ENCODE results near the gene PTPRT.
"Not testable (repeated sequence)": the region's sequence is repeated elsewhere in the genome, so short reads cannot be mapped to it uniquely, and the experiment has no call there.

The PTPRT gene

GRCh38 chr20:42260184-42260583 is 929.5 kb downstream of the PTPRT start:
- no peak overlapping the region for H3K9ac ChIP-seq (ENCODE audit: low read depth, low read length)
- no peaks in the 10 kb centered on the region for H3K36me3 ChIP-seq (ENCODE audit: insufficient read depth, low read length)
- no peaks in the 10 kb centered on the region for H3K4me1 ChIP-seq (ENCODE audit: insufficient read depth, low read length)
- no peaks in the 10 kb centered on the region for H3K9me3 ChIP-seq (ENCODE audit: control insufficient read depth, insufficient read depth, low read length)

GRCh38 chr20:42259389-42259788 is 930.3 kb downstream of the PTPRT start:
- Histone ChIP-seq H3K36me3 (ENCODE audit: insufficient read depth, low read length) (no peaks in the 10 kb centered on the region), H3K9me3 (ENCODE audit: control insufficient read depth, insufficient read depth, low read length) (no peaks in the 10 kb centered on the region), H3K4me1 (ENCODE audit: insufficient read depth, low read length) (no peaks in the 10 kb centered on the region), H3K9ac (ENCODE audit: low read depth, low read length) (no peak overlapping the region)

- Histone ChIP-seq H3K4me1 (ENCODE audit: insufficient read depth, low read length) (no peaks in the 10 kb centered on the region), H3K9ac (ENCODE audit: low read depth, low read length) (no peak overlapping the region), H3K9me3 (ENCODE audit: control insufficient read depth, insufficient read depth, low read length) (no peaks in the 10 kb centered on the region), H3K36me3 (ENCODE audit: insufficient read depth, low read length) (no peaks in the 10 kb centered on the region)
These were observed 931.0 kb downstream of the PTPRT start for GRCh38 chr20:42258564-42259302.

DNA sequence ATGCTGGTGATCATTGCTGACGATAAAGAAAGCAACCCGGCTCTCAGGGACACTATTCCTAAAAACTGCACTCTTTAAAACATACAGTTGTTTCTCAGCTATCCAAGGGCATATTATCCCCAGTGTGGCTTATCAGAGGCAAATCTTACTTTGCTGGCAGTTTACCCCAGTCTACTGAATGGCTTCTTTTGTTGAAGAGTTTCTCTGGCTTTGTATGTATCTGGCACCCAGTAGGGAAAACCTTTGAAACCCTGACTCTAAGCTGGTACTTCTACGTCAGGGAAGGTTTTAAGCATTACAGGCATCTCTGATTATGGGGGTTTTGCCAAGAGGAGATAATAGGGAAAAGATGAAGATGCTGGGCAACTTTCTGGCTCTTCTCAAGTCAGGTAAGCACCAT is 933.9 kb downstream of the PTPRT start:
- H3K9ac ChIP-seq (ENCODE audit: low read depth, low read length): no peak overlapping the region

DNA sequence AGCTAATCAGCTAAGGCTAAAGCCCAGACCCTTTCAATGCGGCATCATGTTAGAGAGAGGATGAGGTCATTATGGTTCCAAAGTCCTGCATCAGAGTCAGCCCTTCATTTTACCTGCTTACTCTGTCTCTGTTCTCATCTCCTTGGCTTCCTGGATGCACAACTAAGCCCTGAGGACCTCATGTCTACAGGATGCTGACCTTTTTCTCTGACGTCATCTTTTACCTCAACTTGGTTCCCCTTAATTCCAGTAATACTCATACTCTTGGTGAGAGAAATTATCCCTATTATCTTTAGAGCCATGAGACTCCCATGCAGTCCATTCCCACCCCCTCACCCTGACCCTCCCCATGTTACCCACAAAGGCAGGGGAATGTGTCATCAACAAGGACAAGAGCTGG is 935.0 kb downstream of the PTPRT start:
- Histone ChIP-seq H3K36me3 (ENCODE audit: insufficient read depth, low read length) (no peaks in the 10 kb centered on the region), H3K4me1 (ENCODE audit: insufficient read depth, low read length) (no peaks in the 10 kb centered on the region), H3K9me3 (ENCODE audit: control insufficient read depth, insufficient read depth, low read length) (no peaks in the 10 kb centered on the region), H3K9ac (ENCODE audit: low read depth, low read length) (no peak overlapping the region)

More for the DNA sequence above, 933.9 kb downstream of the PTPRT start:
- Histone ChIP-seq H3K4me1 (ENCODE audit: insufficient read depth, low read length) (no peaks in the 10 kb centered on the region), H3K9me3 (ENCODE audit: control insufficient read depth, insufficient read depth, low read length) (no peaks in the 10 kb centered on the region), H3K36me3 (ENCODE audit: insufficient read depth, low read length) (no peaks in the 10 kb centered on the region)

- no peaks in the 10 kb centered on the region for H3K4me1 ChIP-seq (ENCODE audit: insufficient read depth, low read length)
- H3K36me3 ChIP-seq (ENCODE audit: insufficient read depth, low read length): no peaks in the 10 kb centered on the region
- H3K9ac ChIP-seq (ENCODE audit: low read depth, low read length): no peak overlapping the region
- H3K9me3 ChIP-seq (ENCODE audit: control insufficient read depth, insufficient read depth, low read length): no peaks in the 10 kb centered on the region
These were observed 937.6 kb downstream of the PTPRT start for GRCh38 chr20:42252116-42252515.

DNA sequence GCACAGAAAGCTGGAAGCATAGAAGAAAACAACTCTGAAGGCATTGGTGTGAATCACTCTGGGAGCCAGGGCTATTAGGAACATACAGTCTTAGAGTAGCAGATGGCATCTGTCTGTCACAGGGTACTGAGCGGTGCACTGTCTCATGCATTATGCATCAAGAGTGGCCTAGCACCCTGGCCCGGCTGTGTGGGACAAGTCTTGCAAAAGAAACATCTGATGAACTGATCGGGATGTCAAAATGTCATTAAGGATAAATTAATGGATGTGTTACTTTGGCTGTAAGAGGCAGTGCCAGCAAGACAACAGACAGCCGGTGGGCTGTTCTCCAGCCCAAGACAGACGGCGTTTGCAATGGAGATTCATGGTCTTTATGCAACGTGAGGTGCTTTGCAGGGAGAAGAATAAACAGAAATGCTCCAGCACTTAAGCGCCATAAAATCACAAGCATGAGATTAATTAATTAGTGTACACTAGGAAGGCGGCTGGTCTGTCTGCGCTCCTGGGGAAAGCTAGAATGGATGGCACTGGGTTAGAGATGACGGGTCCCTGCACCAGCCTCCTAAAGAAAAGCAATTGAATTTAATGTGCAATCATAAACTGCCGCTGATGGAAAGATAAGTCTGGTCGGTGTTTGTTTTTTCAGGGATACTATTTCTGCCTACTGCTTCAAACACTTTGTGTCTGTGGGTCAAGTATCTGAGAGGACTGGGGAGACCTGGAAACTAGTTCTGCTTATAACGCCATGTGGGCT is 970.9 kb downstream of the PTPRT start:
- no peaks in the 10 kb centered on the region for H3K4me1 ChIP-seq (ENCODE audit: insufficient read depth, low read length)
- H3K36me3 ChIP-seq (ENCODE audit: insufficient read depth, low read length): no peaks in the 10 kb centered on the region
- no peaks in the 10 kb centered on the region for H3K9me3 ChIP-seq (ENCODE audit: control insufficient read depth, insufficient read depth, low read length)
- H3K9ac ChIP-seq (ENCODE audit: low read depth, low read length): no peak overlapping the region

DNA sequence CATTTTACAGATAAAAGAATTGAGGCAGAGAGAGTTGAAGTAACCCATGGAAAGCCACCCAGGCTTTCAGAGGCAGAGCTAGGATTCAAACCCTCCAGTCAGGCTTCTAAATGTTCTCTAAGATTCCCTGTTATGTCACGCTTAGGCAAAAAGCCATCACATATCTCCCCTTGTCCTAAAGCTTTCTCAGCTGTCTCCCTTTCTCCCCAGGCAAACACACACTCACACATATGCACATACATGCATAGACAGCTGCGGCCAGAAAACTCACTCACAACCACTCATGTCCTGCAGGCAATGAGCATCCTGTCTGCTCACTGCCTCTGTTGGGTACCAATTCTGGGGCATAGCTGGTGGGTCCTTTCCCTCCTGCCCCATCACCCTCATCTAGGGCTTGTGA is 975.6 kb downstream of the PTPRT start:
- no peaks in the 10 kb centered on the region for H3K4me1 ChIP-seq (ENCODE audit: insufficient read depth, low read length)
- no peaks in the 10 kb centered on the region for H3K36me3 ChIP-seq (ENCODE audit: insufficient read depth, low read length)
- H3K9ac ChIP-seq (ENCODE audit: low read depth, low read length): no peak overlapping the region
- no peaks in the 10 kb centered on the region for H3K9me3 ChIP-seq (ENCODE audit: control insufficient read depth, insufficient read depth, low read length)

GRCh38 chr20:42212391-42212790 is 977.3 kb downstream of the PTPRT start:
- Histone ChIP-seq H3K9me3 (ENCODE audit: control insufficient read depth, insufficient read depth, low read length) (no peaks in the 10 kb centered on the region), H3K36me3 (ENCODE audit: insufficient read depth, low read length) (no peaks in the 10 kb centered on the region), H3K4me1 (ENCODE audit: insufficient read depth, low read length) (no peaks in the 10 kb centered on the region), H3K9ac (ENCODE audit: low read depth, low read length) (no peak overlapping the region)

GRCh38 chr20:42206557-42206956 is 983.1 kb downstream of the PTPRT start:
- not testable (repeated sequence) for H3K9me3 ChIP-seq (ENCODE audit: control insufficient read depth, insufficient read depth, low read length); H3K9ac ChIP-seq (ENCODE audit: low read depth, low read length); H3K36me3 ChIP-seq (ENCODE audit: insufficient read depth, low read length); H3K4me1 ChIP-seq (ENCODE audit: insufficient read depth, low read length)

- no peaks in the 10 kb centered on the region for H3K4me1 ChIP-seq (ENCODE audit: insufficient read depth, low read length)
- H3K36me3 ChIP-seq (ENCODE audit: insufficient read depth, low read length): no peaks in the 10 kb centered on the region
These were observed 985.5 kb downstream of the PTPRT start for GRCh38 chr20:42204109-42204660.

GRCh38 chr20:42197599-42197998 is 992.1 kb downstream of the PTPRT start:
- Histone ChIP-seq H3K9me3 (ENCODE audit: control insufficient read depth, insufficient read depth, low read length) (no peaks in the 10 kb centered on the region), H3K36me3 (ENCODE audit: insufficient read depth, low read length) (no peaks in the 10 kb centered on the region), H3K9ac (ENCODE audit: low read depth, low read length) (no peak overlapping the region), H3K4me1 (ENCODE audit: insufficient read depth, low read length) (no peaks in the 10 kb centered on the region)

More at GRCh38 chr20:42204109-42204660, 985.5 kb downstream of the PTPRT start:
- H3K9ac ChIP-seq (ENCODE audit: low read depth, low read length): no peak overlapping the region
- H3K9me3 ChIP-seq (ENCODE audit: control insufficient read depth, insufficient read depth, low read length): no peaks in the 10 kb centered on the region

DNA sequence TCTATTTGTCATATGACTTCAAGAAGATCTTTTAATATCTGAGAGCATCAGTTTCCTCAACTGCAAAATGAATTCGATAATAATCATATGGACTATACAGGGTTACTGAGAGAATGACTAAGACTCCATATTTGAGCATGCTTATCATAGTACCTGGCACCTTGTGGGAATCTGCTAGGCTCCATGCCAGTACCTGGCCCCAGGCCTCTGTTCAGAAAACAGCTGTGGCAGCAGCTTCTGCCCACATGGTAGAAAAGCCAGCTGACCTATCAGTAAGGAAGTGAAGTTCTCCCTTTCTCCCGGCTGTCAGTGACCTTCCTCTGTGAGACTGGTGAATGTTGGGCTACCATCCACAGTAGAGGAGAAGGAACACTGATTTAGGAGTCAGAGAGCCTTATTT is 996.6 kb downstream of the PTPRT start:
- H3K9ac ChIP-seq (ENCODE audit: low read depth, low read length): no peak overlapping the region
- H3K4me1 ChIP-seq (ENCODE audit: insufficient read depth, low read length): peaks cover 8% of the 10 kb centered on the region
- H3K36me3 ChIP-seq (ENCODE audit: insufficient read depth, low read length): no peaks in the 10 kb centered on the region
- no peaks in the 10 kb centered on the region for H3K9me3 ChIP-seq (ENCODE audit: control insufficient read depth, insufficient read depth, low read length)

GRCh38 chr20:42192321-42192720 is 997.4 kb downstream of the PTPRT start:
- no peak overlapping the region for H3K9ac ChIP-seq (ENCODE audit: low read depth, low read length)
- H3K4me1 ChIP-seq (ENCODE audit: insufficient read depth, low read length): peaks cover 8% of the 10 kb centered on the region
- H3K9me3 ChIP-seq (ENCODE audit: control insufficient read depth, insufficient read depth, low read length): no peaks in the 10 kb centered on the region
- no peaks in the 10 kb centered on the region for H3K36me3 ChIP-seq (ENCODE audit: insufficient read depth, low read length)

All from ES-I3 (cell line).